Left lung (tissue), 10 donors: ENCODE measurements around the gene ESPL1. TPM values are rescaled to one million over a fixed set of nuclear protein-coding genes. Genes with fewer than 3 reads are reported as not detected.

ENCODE experiments used
- ATAC-seq: fragments of 200-7000 bp; cut with Tn5 transposase; one replicate; pipeline ENCODE4 v1.9.1; 2020; ENCODE audit warnings: moderate library complexity
- DNase-seq, 4 donors: peaks; one replicate each; pipeline ENCODE4 v3.0.0-alpha.2; 2013 to 2020
- H3K27ac ChIP-seq, 2 donors: fragments of 200-600 bp; sonication (generic) in 1 of 2; one replicate each; pipeline versions ENCODE4 v1.5.0 to v1.8.0; 2020 to 2021
- H3K27me3 ChIP-seq, 2 donors: fragments of 200-600 bp; sonication (generic) in 1 of 2; one replicate each; pipeline versions ENCODE4 v1.5.0 to v1.8.0; 2020 to 2021
- H3K36me3 ChIP-seq, 2 donors: fragments of 200-600 bp; sonication (generic) in 1 of 2; one replicate each; pipeline versions ENCODE4 v1.5.0 to v1.8.0; 2020 to 2021
- H3K4me1 ChIP-seq, 2 donors: fragments of 200-600 bp; one replicate each; pipeline ENCODE4 v1.8.0; 2021
- H3K4me3 ChIP-seq, 2 donors: fragments of 200-600 bp; sonication (generic) in 1 of 2; one replicate each; pipeline versions ENCODE4 v1.5.0 to v1.8.0; 2020 to 2021; ENCODE audit warnings: mild to moderate bottlenecking in 1 of 2
- H3K9me3 ChIP-seq, 2 donors: fragments of 200-600 bp; sonication (generic) in 1 of 2; one replicate each; pipeline versions ENCODE4 v1.5.0 to v1.8.0; 2020 to 2021
- CTCF ChIP-seq, 2 donors: fragments of 200-600 bp; sonication (generic) in 1 of 2; IDR thresholded peaks; one replicate each; pipeline versions ENCODE4 v1.5.0 to v1.8.0; 2021; ENCODE audit warnings: antibody characterized with exemption in 2 of 2
- intact Hi-C, 2 donors: fragments of 100-400 bp; cut with DNase I; formaldehyde crosslinking; loops; one replicate each; pipeline versions ENCODE4 v1.11.2 to v1.14.2; 2022
- polyA plus RNA-seq, 6 donors: library from polyadenylated mRNA; unstranded; fragments of 120-200 nt; gene quantifications; one replicate each; pipeline ENCODE4 v1.2.1, GENCODE V29; 2013; ENCODE audit not compliant: insufficient read length in 6 of 6
- total RNA-seq, 2 donors: library from RNA; stranded (reverse); fragmentation: NEBNext Ultra II Directional; extraction: Animal tissue kit (Norgen Biotek cat#: 25700); gene quantifications; one replicate each; pipeline ENCODE4 v1.2.1, GENCODE V29; 2021
- donor health status: DM: no; HTN: yes; CAD: no.
- donor health status: DM: no; HTN: no; CAD: no.

The ESPL1 gene
- total and polyA plus RNA-seq, 8 donors, result 2.8 to 21.7 (median 11.3) TPM

- TF ChIP-seq CTCF (IDR thresholded peaks at IDR 0.05), result peak; percentile 12 to 16
- ATAC-seq (peak; percentile 91), DNase-seq (peak; percentile 69 to 95 (median 82))
- Histone ChIP-seq H3K4me1 (peaks cover 16 to 41% of the 10 kb centered on the region in 2 donors), H3K27ac (peak overlapping the region; percentile 86 to 90), H3K9me3 (no peaks in the 10 kb centered on the region), H3K36me3 (peaks cover 0 to 23% of the 10 kb centered on the region in 2 donors), H3K4me3 (peak overlapping the region; percentile 89 to 92), H3K27me3 (no peaks in the 10 kb centered on the region)
- intact Hi-C loops, result no loop called here
Measured at GRCh38 chr12:53251477-53252348, 16.4 kb upstream of the ESPL1 start.

- DNase-seq, result peak in 3 of 4 donors; percentile 44 to 70 (median 60)
- intact Hi-C loops, result no loop called here
- no peak for TF ChIP-seq CTCF (IDR thresholded peaks at IDR 0.05)
- Histone ChIP-seq H3K27ac (peak overlapping the region; percentile 86 to 90), H3K36me3 (peaks cover 0 to 23% of the 10 kb centered on the region in 2 donors), H3K9me3 (no peaks in the 10 kb centered on the region), H3K4me1 (peaks cover 16 to 41% of the 10 kb centered on the region in 2 donors), H3K4me3 (peak overlapping the region; percentile 89 to 92), H3K27me3 (no peaks in the 10 kb centered on the region)
- ATAC-seq, result peak; percentile 54
Measured at GRCh38 chr12:53252349-53252916, 15.7 kb upstream of the ESPL1 start.

GRCh38 chr12:53253298-53253697 lies 14.8 kb upstream of the ESPL1 start:
- ATAC-seq, result no peak
- DNase-seq, result peak in 1 of 4 donors; percentile 55
- intact Hi-C loops, result no loop called here
- H3K4me3 ChIP-seq, result peak overlapping the region in 1 of 2 donors; percentile 92
- peaks cover 0 to 23% of the 10 kb centered on the region in 2 donors for H3K36me3 ChIP-seq
- no peak overlapping the region for H3K27ac ChIP-seq
- no peaks in the 10 kb centered on the region for H3K27me3 ChIP-seq
- peaks cover 16 to 41% of the 10 kb centered on the region in 2 donors for H3K4me1 ChIP-seq
- TF ChIP-seq CTCF (IDR thresholded peaks at IDR 0.05), result no peak
- H3K9me3 ChIP-seq, result no peaks in the 10 kb centered on the region

GRCh38 chr12:53254816-53255545 lies 13.1 kb upstream of the ESPL1 start:
- Histone ChIP-seq H3K27me3 (no peaks in the 10 kb centered on the region), H3K4me3 (no peak overlapping the region), H3K9me3 (no peaks in the 10 kb centered on the region), H3K27ac (no peak overlapping the region), H3K36me3 (peaks cover 0 to 23% of the 10 kb centered on the region in 2 donors), H3K4me1 (peaks cover 16 to 48% of the 10 kb centered on the region in 2 donors)
- DNase-seq, result peak in 1 of 4 donors; percentile 17
- no peak for ATAC-seq
- TF ChIP-seq CTCF (IDR thresholded peaks at IDR 0.05), result no peak
- intact Hi-C loops, result no loop called here
